GM12873 (cell line): ENCODE data around the gene ZSCAN9.

ENCODE experiments used
- CTCF ChIP-seq: IDR thresholded peaks from 2 replicates; pipeline ENCODE4 v1.5.1; 2012; ENCODE audit warnings: low read depth, mild to moderate bottlenecking, moderate library complexity, low read length, control low read depth; ENCODE audit not compliant: insufficient read depth; ENCODE audit errors: missing control alignments

Gene ZSCAN9

GRCh38 chr6:28206527-28206926 lies 18.5 kb upstream of the ZSCAN9 start:
- no peak for TF ChIP-seq CTCF

DNA sequence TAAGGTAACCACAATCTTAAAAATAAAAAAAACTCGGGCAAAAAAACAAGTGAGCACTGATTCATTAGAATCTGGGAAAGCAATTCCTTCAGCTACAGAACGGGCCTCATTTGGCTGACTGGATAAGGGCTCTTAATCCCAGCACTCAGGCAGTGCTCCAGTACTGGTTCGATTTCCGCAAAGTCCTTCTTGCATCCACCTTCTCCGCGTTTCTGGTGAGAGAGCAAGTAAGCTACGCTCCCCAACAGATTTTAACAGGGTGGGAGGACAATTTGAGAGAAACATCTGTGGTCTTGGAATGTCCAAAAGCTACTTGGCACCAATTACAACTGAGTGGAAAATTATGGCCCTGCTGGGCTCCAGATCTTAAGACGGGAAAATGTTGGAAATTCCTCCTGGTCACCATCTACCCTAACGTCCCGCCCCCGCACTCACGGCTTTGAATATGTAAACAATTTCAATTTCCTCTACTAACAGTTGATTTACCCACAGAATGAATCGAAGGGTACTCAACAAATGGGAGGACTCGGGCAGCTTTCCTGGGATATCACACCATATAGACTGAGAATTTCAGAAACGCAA lies 18.1 kb upstream of the ZSCAN9 start:
- no peak for TF ChIP-seq CTCF

DNA sequence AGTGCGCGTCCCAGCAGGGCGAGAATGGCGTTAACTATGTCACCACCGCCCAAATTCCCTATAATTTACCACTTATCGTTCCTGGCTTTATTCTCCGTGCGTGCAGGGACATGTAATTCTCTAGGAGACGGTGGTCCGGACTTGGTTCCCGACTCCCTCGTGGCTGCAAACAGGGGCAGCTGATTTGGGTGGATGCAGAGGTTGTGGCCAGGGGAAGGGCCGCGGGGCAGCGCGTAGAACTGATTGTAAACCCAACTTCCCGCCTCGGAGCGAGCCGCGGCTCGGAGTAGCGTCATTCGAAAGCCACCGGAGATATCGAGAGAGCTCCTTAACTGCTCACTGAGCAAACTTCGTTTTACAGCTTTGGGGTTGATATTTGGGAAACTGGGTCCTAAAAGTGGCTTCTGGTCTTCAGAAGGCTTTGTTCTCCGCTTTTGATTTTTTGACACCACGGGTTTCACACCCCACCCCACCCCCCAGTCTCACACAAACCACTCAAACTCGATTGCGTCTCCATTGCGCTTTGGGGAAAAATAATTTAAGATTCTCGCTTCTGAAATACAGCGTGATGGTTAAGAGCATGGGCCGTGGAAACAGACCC lies 17.5 kb upstream of the ZSCAN9 start:
- TF ChIP-seq CTCF = no peak

DNA sequence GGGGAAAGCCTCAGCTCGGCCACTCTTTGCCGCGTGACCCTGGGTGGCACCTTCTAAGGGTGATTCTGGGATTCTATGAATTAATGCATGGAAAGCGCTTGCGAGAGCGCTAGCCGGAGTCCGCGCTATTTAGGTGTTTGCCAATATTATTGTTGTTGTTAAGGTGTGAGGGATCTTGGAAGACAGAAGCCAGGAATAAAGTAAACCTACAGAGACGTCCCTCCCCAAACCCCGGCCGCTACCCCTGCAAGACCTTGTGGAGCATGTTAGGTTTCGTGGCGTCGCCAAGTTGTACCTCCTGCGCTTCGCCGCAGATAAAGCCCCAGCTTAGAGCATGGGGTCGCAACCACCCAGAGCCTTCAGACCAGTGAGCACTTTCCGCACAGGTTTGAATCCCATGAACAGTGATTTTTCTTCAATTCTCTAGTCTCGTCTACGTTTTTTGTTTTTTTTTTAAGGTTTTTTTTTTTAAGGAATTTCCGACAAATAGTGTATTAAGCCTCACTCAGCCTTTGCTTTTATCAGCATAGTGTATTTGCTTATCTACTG lies 16.9 kb upstream of the ZSCAN9 start:
- no peak for TF ChIP-seq CTCF

DNA sequence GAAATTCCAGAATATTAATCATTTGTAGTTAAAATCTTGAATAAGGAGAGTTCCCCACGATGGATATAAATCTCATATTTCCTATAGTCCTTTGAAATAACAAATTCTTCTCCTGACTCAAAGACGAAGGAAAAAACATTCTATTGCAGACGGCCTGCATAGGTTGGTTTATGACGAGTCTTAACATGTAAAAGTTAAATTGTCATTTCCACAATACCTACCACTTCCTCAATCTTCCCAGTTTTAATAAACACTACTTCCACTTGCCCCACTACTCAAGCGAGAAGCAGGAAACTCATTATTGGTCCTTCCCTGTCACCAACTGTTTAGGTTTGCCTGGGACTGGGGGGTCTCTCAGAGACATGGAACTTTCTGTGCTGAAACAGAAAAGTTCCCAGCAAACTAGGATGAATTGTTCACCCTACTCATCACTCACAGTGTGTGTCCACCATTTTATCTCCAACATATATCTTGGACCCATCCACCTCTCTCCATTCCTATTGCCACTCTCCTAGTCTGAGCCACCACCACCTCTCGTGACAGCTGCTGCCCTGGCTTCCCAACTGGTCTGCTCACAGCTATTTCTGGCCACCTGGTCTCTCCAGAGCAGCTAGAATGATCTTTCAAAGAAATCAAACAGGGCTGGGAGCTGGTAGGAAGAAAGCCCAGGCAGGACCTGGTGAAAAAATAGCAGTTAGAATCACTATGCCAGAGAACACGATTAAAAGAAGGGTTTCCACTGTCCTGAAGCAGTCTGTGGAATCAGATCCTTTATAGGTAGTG lies 15.1 kb upstream of the ZSCAN9 start:
- no peak for TF ChIP-seq CTCF

GRCh38 chr6:28211840-28212509 lies 13.1 kb upstream of the ZSCAN9 start:
- no peak for TF ChIP-seq CTCF
